ENCODE data around the gene C1RL. TPM values are rescaled to one million over a fixed set of nuclear protein-coding genes. Genes with fewer than 3 reads are reported as not detected.

C1RL gene
- total RNA-seq, 1 experiment from 2014 or later: 25.9 TPM

DNA sequence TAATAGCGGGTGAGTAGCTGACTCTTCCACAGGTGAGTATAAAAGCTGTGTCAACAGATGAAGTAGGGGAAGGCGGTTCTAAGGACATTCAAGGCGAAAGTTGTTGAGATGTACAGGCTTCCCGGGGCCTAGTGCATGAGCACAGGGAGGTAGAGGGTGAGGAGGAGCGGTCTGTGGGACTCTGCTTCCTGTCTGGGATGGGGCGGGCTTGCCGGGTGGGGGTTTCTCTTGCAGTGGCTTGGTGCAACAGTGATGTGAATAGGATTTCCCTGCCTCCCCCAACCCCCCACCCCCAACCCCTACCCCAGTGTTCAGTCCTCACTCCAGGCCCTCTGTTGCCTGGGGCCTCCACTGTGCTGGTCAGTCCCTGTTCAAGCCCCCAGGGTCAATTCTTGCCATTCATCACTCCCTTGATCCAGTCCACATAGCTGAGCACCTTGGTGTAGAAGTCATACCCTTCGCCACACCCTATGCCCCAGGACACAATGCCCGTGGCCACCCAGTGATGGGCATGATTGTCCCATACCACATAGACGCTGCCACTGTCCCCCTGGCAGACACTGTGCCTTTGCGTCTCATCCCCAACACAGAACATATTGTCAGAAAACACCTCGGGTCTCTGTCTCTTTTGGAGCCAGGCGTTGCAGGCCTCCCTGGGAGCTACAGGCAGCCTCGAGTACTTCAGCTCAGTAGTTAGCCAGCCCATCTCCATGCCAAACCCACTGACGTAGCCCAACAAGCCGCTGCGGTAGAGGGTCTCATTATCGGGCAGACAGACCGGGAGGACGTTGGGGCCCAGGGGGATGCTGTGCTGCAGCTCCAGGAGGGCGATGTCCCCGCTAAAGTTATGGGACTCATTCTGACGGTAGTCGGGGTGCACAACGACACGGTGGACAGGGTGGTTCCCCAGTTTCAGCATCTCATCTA lies 12.7 kb downstream of the C1RL start:
- ATAC-seq: no peak
- Histone ChIP-seq H3K9me3 (ENCODE audit: control insufficient read depth in 1 of 2, insufficient read depth in 1 of 2, low read depth in 1 of 2, low read length in 2 of 2) (no peaks in the 10 kb centered on the region), H3K9ac (ENCODE audit: low read length) (no peak overlapping the region), H3K79me2 (ENCODE audit: insufficient read depth, low read length) (no peaks in the 10 kb centered on the region), H2AFZ (ENCODE audit: low read depth, low read length, poor library complexity, severe bottlenecking) (no peak overlapping the region), H4K20me1 (ENCODE audit: insufficient read depth) (no peaks in the 10 kb centered on the region), H3K4me2 (ENCODE audit: low read length) (no peak overlapping the region), H3K4me1 (ENCODE audit: control insufficient read depth in 1 of 2, insufficient read depth in 2 of 2, low read length in 2 of 2) (peaks cover 0 to 6% of the 10 kb centered on the region in 2 experiments; a peak in 1 of 4 replicates), H3K9me2 (ENCODE audit: insufficient read depth) (no peaks in the 10 kb centered on the region), H3K36me3 (ENCODE audit: control insufficient read depth in 1 of 2, insufficient read depth in 2 of 2, low read length in 2 of 2) (peaks cover 0 to 6% of the 10 kb centered on the region in 2 experiments; a peak in 1 of 4 replicates), H3K27ac (ENCODE audit: low read depth, low read length) (no peak overlapping the region), H3K4me3 (replicated peaks in 1 of 2; ENCODE audit: low read depth in 1 of 2, low read length in 2 of 2) (no peak overlapping the region), H3K27me3 (ENCODE audit: insufficient read depth, low read length) (no peaks in the 10 kb centered on the region)
- DNase-seq (ENCODE audit: low read depth, low spot score): no peak
- intact Hi-C loops (cut with micrococcal nuclease): no loop called here
- no TSS peak for BruUV-seq (replicated peaks)
- TF ChIP-seq POLR2AphosphoS5 (IDR thresholded peaks at IDR 0.05; ENCODE audit: low read depth, low read length) (peak; percentile 44), YY1 (IDR thresholded peaks at IDR 0.05; ENCODE audit: extremely low read depth, insufficient replicate concordance, low read depth, low read length) (no peak), TCF7L2 (IDR thresholded peaks at IDR 0.05; ENCODE audit: borderline replicate concordance, extremely low read depth, insufficient read depth, insufficient read length) (no peak)
- POLR2A ChIA-PET: no interaction called here
- RAD21 ChIA-PET (ENCODE audit: low non-redundant PET in 1 of 2, low total read pairs in 2 of 2, uncharacterized antibody in 2 of 2, unreplicated experiment in 2 of 2): interaction anchor here in 1 of 2 experiments (0.6 kb wide), 1 partner anchor 174 kb away, joined by 3 read pairs; no protein-coding TSS in a partner anchor
- CTCF ChIA-PET: no interaction called here

DNA sequence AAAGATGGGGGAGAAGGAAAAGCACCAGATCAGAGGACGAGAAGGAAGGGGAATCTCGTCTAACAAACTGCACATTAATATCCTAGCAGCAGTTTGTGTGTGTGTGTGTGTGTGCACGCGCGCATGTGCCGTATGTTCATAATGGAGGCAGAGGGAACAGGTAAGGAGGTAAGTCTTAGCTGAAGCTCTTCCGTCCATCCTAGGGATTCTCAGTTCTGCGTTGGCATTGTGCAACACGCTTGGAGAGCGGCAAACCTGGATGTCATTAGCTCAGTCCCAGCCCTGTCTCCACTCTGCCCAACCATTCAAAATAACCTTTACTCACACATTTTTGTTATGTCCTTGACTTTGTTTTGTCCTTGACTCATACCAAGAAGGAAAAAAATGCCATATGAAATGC lies 15.1 kb downstream of the C1RL start:
- Histone ChIP-seq H3K27me3 (ENCODE audit: insufficient read depth, low read length) (no peaks in the 10 kb centered on the region), H3K9me2 (ENCODE audit: insufficient read depth) (no peaks in the 10 kb centered on the region), H3K9me3 (ENCODE audit: control insufficient read depth in 1 of 2, insufficient read depth in 1 of 2, low read depth in 1 of 2, low read length in 2 of 2) (no peaks in the 10 kb centered on the region), H3K4me2 (ENCODE audit: low read length) (no peak overlapping the region), H2AFZ (ENCODE audit: low read depth, low read length, poor library complexity, severe bottlenecking) (no peak overlapping the region), H3K36me3 (ENCODE audit: control insufficient read depth in 1 of 2, insufficient read depth in 2 of 2, low read length in 2 of 2) (no peaks in the 10 kb centered on the region), H3K4me1 (ENCODE audit: control insufficient read depth in 1 of 2, insufficient read depth in 2 of 2, low read length in 2 of 2) (peaks cover 0 to 6% of the 10 kb centered on the region in 2 experiments; a peak in 1 of 4 replicates), H3K79me2 (ENCODE audit: insufficient read depth, low read length) (no peaks in the 10 kb centered on the region), H4K20me1 (ENCODE audit: insufficient read depth) (no peaks in the 10 kb centered on the region), H3K4me3 (replicated peaks in 1 of 2; ENCODE audit: low read depth in 1 of 2, low read length in 2 of 2) (no peak overlapping the region), H3K27ac (ENCODE audit: low read depth, low read length) (no peak overlapping the region), H3K9ac (ENCODE audit: low read length) (no peak overlapping the region)
- TF ChIP-seq JUND (IDR thresholded peaks at IDR 0.05) (no peak), SIN3A (IDR thresholded peaks at IDR 0.05; ENCODE audit: low read depth) (no peak), POLR2AphosphoS5 (IDR thresholded peaks at IDR 0.05; ENCODE audit: low read depth, low read length) (peak; percentile 37), YY1 (IDR thresholded peaks at IDR 0.05; ENCODE audit: extremely low read depth, insufficient replicate concordance, low read depth, low read length) (no peak)
- TF ChIP-seq, protein P1, sequence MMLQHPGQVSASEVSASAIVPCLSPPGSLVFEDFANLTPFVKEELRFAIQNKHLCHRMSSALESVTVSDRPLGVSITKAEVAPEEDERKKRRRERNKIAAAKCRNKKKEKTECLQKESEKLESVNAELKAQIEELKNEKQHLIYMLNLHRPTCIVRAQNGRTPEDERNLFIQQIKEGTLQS (IDR thresholded peaks at IDR 0.05): no peak
- ChIA-PET POLR2A (interaction anchor here (1.3 to 1.7 kb wide), 2 partner anchors 14 to 149 kb away, joined by 4 to 10 read pairs; partner anchors contain the start of genes C12orf57 and RNU7-1), CTCF (interaction anchor here (0.9 to 1.6 kb wide), 5 partner anchors 15 to 221 kb away, joined by 3 to 6 read pairs (median 4); partner anchors contain the start of genes C1RL, LPCAT3 and SPSB2), RAD21 (ENCODE audit: low non-redundant PET in 1 of 2, low total read pairs in 2 of 2, uncharacterized antibody in 2 of 2, unreplicated experiment in 2 of 2) (no interaction called here)
- BruUV-seq (replicated peaks): no TSS peak
- no peak for DNase-seq (ENCODE audit: low read depth, low spot score)
- intact Hi-C loops (cut with micrococcal nuclease): loop anchor here (5.0 kb wide), 1 partner anchor 122 kb away; the partner anchor contains the start of genes EMG1 and PHB2
- no peak for ATAC-seq
